Measurements from ENCODE around the gene HIKESHI. TPM values are rescaled to one million over a fixed set of nuclear protein-coding genes. Genes with fewer than 3 reads are reported as not detected.

Gene HIKESHI
- total and polyA plus RNA-seq, 2 of the 13 experiments (the other 11 are each of a cell fraction or from before 2014, with no cell fraction given): 67.8 to 74.8 TPM

DNA sequence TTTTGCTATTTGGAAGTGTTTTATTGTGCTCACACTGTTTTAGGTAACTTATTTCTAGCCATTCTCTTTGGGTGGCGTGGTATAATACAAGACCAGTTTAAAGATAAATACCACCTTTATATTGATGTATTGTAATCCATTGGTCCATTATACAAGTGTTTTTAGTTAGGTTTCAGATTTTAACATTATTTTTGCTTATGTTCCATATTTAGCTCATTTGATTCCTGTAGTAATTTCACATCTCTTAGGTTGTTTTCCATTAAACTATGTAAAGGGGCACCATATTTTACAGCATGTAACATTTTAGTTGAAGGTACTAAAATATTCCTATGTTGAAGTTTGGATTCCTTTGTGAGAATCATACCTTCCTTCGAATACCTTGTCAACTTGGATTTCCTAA, 37.4 kb upstream of the HIKESHI start:
- Histone ChIP-seq H3K4me3 (replicated peaks in 1 of 3; ENCODE audit: insufficient read depth in 1 of 3, low read depth in 2 of 3, low read length in 3 of 3) (no peak overlapping the region), H3K9ac (ENCODE audit: insufficient read depth, low read depth, low read length) (no peak overlapping the region), H3K4me2 (ENCODE audit: low read depth, low read length) (no peak overlapping the region), H3K79me2 (ENCODE audit: insufficient read depth, low read length) (no peaks in the 10 kb centered on the region), H3K27ac (ENCODE audit: extremely low read length, insufficient read depth, low read length) (no peak overlapping the region), H2AFZ (ENCODE audit: low read length) (no peak overlapping the region), H3K36me3 (replicated peaks in 1 of 2; ENCODE audit: control insufficient read depth in 1 of 2, insufficient read depth in 2 of 2, low read length in 2 of 2) (peaks cover 3 to 22% of the 10 kb centered on the region in 2 experiments; a peak in 4 of 5 replicates), H3K27me3 (ENCODE audit: control insufficient read depth in 1 of 2, insufficient read depth in 2 of 2, low read length in 2 of 2) (no peaks in the 10 kb centered on the region; a peak in 1 of 5 replicates), H4K20me1 (ENCODE audit: insufficient read depth, low read length) (no peaks in the 10 kb centered on the region), H3K4me1 (ENCODE audit: insufficient read depth, low read length) (no peaks in the 10 kb centered on the region), H3K9me3 (ENCODE audit: low read length) (no peaks in the 10 kb centered on the region)
- CTCF ChIA-PET (ENCODE audit: low intra/inter-chr PET ratio, low total read pairs): no interaction called here
- intact Hi-C loops (cut with micrococcal nuclease; ENCODE audit: unreplicated experiment): no loop called here
- POLR2A ChIA-PET: no interaction called here
- ATAC-seq (no peak), DNase-seq (ENCODE audit: low spot score) (no peak), FAIRE-seq (no peak)
- in situ Hi-C loops (cut with HindIII; ENCODE audit: extremely low pct_ligation_motif_present, low pct_unique_long_range_greater_than_20kb): loop anchor here (25.0 kb wide), 1 partner anchor 627 kb away; the partner anchor contains the start of genes DLG2, TMEM126A and TMEM126B
- TF ChIP-seq HDAC2 (CRISPR knock-in tag; IDR thresholded peaks at IDR 0.05) (no peak), FOSL1 (CRISPR knock-in tag; IDR thresholded peaks at IDR 0.05; ENCODE audit: borderline replicate concordance) (no peak), ELF3 (CRISPR knock-in tag; IDR thresholded peaks at IDR 0.05) (no peak), ZNF780A (CRISPR knock-in tag; IDR thresholded peaks at IDR 0.05) (no peak), ZNF841 (CRISPR knock-in tag; IDR thresholded peaks at IDR 0.05; ENCODE audit: borderline replicate concordance) (no peak), ZNF878 (CRISPR knock-in tag; IDR thresholded peaks at IDR 0.05) (no peak), GABPA (IDR thresholded peaks at IDR 0.05; ENCODE audit: low read depth, low read length) (no peak), GABPA (CRISPR knock-in tag; IDR thresholded peaks at IDR 0.05; ENCODE audit: low read depth) (no peak), IKZF1 (IDR thresholded peaks at IDR 0.05) (no peak)
- TF ChIP-seq, protein P1, sequence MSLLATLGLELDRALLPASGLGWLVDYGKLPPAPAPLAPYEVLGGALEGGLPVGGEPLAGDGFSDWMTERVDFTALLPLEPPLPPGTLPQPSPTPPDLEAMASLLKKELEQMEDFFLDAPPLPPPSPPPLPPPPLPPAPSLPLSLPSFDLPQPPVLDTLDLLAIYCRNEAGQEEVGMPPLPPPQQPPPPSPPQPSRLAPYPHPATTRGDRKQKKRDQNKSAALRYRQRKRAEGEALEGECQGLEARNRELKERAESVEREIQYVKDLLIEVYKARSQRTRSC (CRISPR knock-in tag; IDR thresholded peaks at IDR 0.05; ENCODE audit: low read depth): no peak
- TF ChIP-seq, protein P2, sequence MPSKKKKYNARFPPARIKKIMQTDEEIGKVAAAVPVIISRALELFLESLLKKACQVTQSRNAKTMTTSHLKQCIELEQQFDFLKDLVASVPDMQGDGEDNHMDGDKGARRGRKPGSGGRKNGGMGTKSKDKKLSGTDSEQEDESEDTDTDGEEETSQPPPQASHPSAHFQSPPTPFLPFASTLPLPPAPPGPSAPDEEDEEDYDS (CRISPR knock-in tag; IDR thresholded peaks at IDR 0.05): no peak
- TF ChIP-seq, protein P3, sequence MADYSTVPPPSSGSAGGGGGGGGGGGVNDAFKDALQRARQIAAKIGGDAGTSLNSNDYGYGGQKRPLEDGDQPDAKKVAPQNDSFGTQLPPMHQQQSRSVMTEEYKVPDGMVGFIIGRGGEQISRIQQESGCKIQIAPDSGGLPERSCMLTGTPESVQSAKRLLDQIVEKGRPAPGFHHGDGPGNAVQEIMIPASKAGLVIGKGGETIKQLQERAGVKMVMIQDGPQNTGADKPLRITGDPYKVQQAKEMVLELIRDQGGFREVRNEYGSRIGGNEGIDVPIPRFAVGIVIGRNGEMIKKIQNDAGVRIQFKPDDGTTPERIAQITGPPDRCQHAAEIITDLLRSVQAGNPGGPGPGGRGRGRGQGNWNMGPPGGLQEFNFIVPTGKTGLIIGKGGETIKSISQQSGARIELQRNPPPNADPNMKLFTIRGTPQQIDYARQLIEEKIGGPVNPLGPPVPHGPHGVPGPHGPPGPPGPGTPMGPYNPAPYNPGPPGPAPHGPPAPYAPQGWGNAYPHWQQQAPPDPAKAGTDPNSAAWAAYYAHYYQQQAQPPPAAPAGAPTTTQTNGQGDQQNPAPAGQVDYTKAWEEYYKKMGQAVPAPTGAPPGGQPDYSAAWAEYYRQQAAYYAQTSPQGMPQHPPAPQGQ (CRISPR knock-in tag; IDR thresholded peaks at IDR 0.05; ENCODE audit: borderline replicate concordance): no peak
- TF ChIP-seq, protein P4, sequence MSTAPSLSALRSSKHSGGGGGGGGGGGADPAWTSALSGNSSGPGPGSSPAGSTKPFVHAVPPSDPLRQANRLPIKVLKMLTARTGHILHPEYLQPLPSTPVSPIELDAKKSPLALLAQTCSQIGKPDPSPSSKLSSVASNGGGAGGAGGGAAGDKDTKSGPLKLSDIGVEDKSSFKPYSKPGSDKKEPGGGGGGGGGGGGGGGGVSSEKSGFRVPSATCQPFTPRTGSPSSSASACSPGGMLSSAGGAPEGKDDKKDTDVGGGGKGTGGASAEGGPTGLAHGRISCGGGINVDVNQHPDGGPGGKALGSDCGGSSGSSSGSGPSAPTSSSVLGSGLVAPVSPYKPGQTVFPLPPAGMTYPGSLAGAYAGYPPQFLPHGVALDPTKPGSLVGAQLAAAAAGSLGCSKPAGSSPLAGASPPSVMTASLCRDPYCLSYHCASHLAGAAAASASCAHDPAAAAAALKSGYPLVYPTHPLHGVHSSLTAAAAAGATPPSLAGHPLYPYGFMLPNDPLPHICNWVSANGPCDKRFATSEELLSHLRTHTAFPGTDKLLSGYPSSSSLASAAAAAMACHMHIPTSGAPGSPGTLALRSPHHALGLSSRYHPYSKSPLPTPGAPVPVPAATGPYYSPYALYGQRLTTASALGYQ (CRISPR knock-in tag; IDR thresholded peaks at IDR 0.05): no peak
- no TSS peak for BruUV-seq (replicated peaks)
- 98% methylated on average over 2 of the region's 2 CpGs for WGBS (ENCODE audit: low lambda C conversion rate)

Data from HepG2 (cell line).